Activated CD8-positive, alpha-beta memory T cell treated with anti-CD3 and anti-CD28 coated beads for 1 hour (primary cell): ENCODE measurements around the gene MITF.

Experiments used
- DNase-seq, 2 donors: peaks; one replicate each; pipeline ENCODE4 v3.0.0-alpha.2; 2020; ENCODE audit warnings: low read depth in 1 of 2; ENCODE audit errors: extremely low read depth in 1 of 2

Gene MITF

DNA sequence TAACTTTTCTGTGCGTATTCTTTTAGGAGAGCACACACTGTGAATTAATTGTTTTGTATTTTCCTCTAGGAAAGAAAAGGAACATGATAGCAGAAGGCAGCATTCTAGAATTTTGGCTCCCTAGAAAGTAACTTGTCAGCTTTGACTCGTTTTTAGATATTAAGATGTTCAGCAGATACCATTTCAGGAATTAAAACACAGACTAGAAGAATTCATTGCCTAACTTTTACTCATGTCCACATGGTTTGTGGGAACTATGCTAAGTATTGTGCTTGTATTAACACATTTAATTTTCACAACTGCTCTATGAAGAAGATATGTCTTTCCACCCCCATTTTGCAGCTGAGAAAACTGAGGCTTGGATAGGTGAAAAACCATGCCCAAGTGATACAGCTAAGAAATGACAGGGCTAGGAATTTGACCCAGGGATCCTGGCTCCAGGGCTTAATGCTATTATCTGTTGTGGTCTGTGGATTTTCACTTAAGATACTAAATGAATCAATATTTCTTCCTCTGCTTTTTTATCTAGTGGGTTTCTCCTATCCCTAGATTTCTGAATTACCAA, 128.8 kb downstream of the MITF start:
- DNase-seq = no peak

DNA sequence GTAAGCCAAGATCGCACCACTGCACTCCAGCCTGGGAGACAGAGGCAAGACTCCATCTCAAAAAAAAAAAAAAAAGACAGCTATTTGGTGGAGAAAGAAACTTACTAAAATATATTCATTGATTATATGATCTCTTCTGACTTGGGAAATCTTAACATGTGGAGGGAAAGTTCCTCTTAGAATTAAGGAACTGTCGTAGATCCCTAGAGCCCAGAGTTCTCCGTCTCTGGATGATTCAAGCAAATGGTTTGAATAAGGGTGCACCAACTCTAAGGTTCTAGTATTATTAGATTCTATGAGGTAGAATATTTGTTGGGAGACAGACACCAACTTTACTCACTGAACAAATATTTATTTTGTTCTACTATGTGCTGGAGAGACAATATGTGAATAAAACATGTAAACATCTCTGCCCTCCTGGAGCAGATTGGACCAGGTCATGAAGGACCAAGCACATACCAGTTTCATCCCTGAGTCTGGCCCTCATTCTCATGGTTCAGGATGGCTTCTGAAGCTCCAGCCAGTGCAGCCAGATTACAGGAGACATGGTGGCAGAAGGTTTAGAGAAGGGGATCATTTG, 129.7 kb downstream of the MITF start:
- no peak for DNase-seq

DNA sequence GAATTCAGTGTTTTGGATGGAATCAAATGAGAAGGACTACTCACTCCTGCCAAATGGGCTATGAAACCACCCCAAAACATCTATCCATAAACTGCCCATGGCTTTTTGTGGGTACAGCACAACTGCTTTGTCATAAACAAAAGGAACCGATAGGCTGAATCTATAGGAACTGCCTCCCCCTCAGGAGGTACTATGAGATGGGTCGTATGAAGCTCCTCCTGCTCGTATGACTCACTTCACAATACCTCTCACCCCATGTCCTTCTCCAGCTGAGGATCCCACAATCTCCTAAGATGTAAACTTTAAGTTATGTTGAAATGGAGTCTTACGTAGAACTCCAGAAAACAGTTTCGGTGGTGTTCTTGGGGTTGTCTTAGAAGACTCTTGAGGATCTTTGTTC, 130.4 kb downstream of the MITF start:
- no peak for DNase-seq

DNA sequence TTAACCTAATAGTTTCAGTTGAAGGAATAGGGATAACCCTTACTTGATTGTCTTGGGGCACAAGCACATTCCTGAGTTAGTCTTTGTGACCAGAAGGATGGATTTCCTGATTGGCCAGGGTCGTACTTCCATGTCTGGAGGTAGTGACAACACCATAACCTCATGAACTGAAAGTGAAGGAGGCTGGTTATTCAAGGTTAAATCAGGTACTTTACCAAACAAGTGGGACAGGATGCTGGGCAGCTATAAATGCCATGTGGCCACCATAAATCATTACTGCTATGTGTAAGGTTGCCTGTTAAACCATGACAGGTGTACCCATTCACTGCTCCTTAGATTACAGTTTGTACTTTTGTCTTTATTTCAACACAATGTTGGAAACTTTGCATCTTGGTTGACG, 132.0 kb downstream of the MITF start:
- DNase-seq = no peak

- DNase-seq = no peak
Measured at GRCh38 chr3:69871868-69872267, 132.6 kb downstream of the MITF start.

- no peak for DNase-seq
Measured at GRCh38 chr3:69872783-69873378, 133.6 kb downstream of the MITF start.

GRCh38 chr3:69876073-69876472, 136.8 kb downstream of the MITF start:
- no peak for DNase-seq

GRCh38 chr3:69878254-69878653, 139.0 kb downstream of the MITF start:
- DNase-seq = no peak

DNA sequence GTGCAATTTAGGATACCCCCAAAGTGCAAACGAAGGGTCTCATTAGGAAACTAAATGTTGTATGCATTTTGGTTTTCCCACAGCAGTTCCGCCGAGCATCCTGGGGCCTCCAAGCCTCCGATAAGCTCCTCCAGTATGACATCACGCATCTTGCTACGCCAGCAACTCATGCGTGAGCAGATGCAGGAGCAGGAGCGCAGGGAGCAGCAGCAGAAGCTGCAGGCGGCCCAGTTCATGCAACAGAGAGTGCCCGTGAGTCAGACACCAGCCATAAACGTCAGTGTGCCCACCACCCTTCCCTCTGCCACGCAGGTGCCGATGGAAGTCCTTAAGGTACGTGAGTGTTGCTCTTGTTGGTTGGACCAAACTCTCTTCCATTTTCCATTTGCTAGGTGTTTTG, 139.8 kb downstream of the MITF start:
- DNase-seq = no peak

GRCh38 chr3:69880069-69880640, 140.9 kb downstream of the MITF start:
- DNase-seq = no peak

- no peak for DNase-seq
Measured at GRCh38 chr3:69881051-69881450, 141.8 kb downstream of the MITF start.

GRCh38 chr3:69881756-69882428, 142.6 kb downstream of the MITF start:
- no peak for DNase-seq

- no peak for DNase-seq
Measured at GRCh38 chr3:69882560-69882959, 143.3 kb downstream of the MITF start.

DNA sequence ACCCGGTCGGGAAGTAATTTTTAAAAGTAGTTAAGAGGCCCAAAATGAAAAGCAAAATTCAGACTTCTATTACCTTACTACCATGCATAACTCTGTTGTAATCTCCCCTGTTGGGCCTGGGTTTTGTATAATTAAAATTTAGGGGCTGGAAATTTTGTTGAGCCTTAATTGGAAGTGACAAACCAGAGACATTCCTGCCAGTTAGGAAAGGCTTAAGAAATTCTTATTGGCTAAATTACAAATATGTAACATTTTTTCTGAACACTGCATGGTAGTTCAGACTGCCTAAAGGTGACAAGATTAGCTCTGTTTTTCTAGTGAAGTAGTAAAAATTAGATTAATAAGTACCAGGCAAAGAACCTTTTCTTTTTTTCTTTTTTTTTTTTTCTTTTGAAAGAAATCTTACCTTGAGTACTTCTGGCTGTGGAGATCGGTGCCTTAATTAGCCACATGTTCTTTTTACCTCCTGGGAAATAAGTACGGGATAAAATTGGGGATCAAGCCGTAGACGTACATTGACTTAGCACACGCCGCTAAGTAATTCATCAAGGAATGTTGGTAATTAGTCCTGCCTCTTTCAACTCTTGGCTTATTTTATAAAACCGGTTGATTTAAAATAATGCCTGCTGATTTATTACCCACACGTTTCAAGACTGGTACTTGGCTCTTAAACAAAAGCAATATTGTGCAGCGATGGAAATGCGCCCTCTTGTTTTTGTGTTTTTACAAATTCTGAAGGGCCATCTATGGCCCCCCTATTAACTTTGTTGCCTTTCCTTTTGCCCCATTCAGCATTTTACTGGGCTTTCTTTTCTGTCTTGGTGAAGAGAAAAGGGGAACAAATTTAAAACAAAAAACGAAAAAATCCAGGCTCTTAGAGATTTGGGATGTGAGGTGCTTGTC, 149.0 kb downstream of the MITF start:
- no peak for DNase-seq

DNA sequence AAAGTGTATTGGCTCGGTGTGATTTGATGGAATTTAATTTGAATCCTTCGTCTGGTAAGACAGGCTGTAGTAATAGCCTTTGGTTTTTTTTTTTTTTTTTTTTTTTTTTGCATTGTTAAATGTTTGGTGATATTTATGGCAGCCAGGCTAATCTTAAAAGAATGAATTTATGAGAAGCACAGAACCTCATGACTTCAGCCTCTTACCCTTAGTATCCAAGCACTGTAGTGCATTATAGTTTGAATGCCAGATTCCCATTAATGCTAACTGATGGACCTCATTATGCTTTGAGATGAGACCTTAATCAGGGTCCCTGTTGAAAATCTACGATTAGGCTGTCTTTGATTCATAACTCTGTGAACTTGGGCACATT, 149.7 kb downstream of the MITF start:
- no peak for DNase-seq

- no peak for DNase-seq
Measured at GRCh38 chr3:69890084-69890483, 150.8 kb downstream of the MITF start.

GRCh38 chr3:69890691-69891090, 151.4 kb downstream of the MITF start:
- no peak for DNase-seq

DNA sequence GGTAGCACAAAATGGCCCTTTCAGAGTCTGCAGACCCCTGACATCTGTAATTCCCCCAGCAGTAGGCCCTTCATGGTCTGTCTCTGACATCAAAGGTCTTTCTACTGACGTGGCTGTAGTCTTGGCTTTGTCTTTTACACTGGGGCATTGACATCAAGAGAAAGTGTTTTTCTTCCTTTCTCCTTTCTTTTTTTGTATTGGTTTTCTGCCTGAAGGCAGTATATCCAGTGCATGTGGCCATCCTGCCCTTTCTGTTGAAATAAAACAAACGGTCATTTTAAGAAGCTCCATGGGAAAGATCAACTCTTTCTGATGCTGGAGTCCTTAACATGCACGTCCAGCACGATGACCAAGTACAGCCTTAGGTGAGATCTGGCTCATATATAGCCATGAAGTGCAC, 153.4 kb downstream of the MITF start:
- no peak for DNase-seq

- no peak for DNase-seq
Measured at GRCh38 chr3:69893274-69893673, 154.0 kb downstream of the MITF start.

DNA sequence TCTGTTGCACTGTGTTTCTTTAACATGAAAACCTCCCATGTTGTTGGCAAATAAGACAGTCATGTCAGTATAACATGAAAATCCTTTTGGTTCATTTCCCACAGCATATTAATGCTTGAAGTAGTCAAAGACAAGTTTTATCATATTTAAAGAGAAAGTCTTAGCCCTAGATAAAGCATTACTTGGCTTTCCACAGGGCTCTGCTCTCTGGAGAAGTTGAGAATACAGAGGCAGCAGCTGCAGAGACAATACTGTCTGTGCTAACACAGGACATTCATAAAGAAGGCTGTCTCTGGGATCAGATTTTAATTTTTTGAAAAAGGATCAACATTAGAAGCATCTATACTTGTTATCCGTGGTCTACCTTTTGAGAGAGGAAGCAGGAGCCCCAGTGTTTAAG, 156.8 kb downstream of the MITF start:
- DNase-seq = no peak

DNA sequence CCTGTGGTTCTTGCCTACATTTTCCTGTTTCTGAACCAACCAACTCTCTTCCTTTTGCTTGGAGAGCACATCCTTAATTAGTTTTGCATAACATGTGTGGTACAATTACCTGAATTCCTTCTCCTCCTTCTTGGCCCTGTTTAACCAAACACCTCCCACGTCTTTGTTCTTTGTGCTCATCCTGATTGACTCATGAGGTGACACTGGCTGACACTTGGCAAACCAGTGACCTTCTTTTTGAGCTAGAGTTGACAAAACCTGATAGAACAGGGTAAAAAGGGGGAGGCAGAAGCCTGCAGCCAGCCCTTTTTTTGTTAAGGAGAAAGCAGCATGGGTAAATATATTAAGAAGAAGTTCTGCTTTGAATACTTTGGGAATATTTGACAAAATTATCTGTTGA, 161.1 kb downstream of the MITF start:
- DNase-seq = no peak
